GM18519 (cell line): ENCODE data around the gene SESTD1.
"Not testable (repeated sequence)": the region's sequence is repeated elsewhere in the genome, so short reads cannot be mapped to it uniquely, and the experiment has no call there.

ENCODE experiments used
- ATAC-seq: cut with Tn5 transposase; IDR thresholded peaks from one replicate; pipeline ENCODE4 v1.9.1; 2021; ENCODE audit warnings: mild to moderate bottlenecking, moderate library complexity; ENCODE audit not compliant: unreplicated experiment, low FRiP score

The SESTD1 gene

GRCh38 chr2:179195926-179196590, 68.6 kb downstream of the SESTD1 start:
- not testable (repeated sequence) for ATAC-seq

- no peak for ATAC-seq
These were observed 69.5 kb downstream of the SESTD1 start for GRCh38 chr2:179195141-179195540.

DNA sequence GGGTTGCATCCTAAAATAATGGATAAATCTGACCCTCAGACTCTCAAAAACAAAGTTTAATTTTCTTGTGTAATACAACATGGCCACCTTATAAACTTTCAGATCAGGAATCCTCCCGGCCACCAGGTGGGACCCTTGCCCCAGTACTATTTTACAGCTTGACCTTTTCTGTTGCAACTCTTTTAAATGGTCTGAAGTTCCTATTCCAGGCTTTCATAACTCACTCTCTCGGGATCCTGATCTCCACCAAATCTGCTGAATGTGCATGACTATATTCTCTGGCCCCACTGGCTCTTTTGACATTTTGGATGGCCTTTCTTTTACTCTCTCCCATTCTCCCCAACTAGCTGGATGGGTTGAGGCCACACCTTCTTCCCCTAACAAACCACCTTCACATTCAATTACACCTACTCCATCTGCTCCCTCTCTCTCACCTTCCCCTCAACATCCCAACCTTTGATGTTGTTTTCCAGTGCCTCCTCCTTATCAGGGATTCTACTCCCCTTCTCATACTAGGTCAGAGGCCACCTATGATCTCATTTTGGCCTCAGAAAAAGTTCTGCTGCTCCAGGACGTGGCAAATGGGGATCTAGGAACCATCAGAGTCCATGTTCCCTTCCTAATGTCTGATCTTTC, 70.8 kb downstream of the SESTD1 start:
- no peak for ATAC-seq

GRCh38 chr2:179191110-179191509, 73.5 kb downstream of the SESTD1 start:
- ATAC-seq: no peak

DNA sequence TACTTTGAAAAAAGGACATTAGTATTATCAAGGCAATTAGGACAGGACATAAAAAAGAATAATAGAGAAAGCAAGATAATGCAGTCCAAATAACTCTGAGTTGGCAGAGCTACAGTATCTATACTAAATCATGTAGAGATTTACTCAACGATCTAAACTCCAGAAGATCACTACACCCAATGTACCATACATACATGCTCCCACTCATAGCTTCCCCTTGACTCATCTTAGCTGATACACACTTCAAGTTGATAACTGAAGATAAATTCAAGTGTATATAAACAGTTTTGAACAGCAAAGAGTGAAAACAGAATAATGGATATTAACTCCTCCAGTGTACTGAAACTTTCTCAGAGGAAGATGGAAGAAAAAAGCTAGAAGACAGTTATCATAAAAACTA, 78.5 kb downstream of the SESTD1 start:
- no peak for ATAC-seq

- no peak for ATAC-seq
These were observed 80.0 kb downstream of the SESTD1 start for GRCh38 chr2:179184610-179185009.

- no peak for ATAC-seq
These were observed 83.6 kb downstream of the SESTD1 start for GRCh38 chr2:179181002-179181401.

GRCh38 chr2:179180242-179180641, 84.4 kb downstream of the SESTD1 start:
- ATAC-seq: no peak

- no peak for ATAC-seq
These were observed 84.9 kb downstream of the SESTD1 start for GRCh38 chr2:179179719-179180118.

DNA sequence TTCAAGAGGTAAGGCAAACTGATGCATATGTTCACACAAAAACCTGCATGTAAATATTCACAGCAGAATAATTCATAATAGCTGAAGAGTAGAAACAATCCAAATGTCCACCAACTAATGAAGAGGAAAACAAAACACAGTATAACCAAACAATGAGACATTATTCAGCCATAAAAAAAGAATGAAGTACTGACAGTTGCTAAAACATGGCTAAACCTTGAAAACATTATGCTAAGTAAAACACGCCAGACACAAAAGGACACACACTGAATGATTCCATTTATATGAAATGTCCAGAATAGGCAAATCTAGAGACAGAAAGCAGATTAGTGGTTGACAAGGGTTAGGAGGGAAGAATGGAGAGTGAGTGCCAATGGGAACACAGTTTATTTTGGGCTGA, 86.9 kb downstream of the SESTD1 start:
- ATAC-seq: no peak

DNA sequence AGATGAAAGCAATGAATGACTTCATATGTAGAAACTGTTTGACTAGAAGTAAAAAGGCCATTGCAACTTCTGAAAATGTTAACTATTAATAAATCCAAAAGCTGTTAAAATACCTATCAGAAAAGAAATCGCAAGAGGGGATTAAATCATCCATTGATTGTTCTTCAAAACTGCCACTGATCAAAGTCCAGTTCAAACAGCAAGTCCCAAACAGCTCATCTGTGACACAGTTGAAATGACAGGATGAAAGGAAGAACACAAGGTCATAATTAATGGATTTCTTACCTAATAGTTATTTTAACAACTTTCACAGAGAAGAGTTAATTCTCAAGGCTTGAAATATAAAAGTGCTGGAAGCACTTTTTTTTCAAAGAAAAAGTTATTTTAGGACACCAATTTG, 90.4 kb downstream of the SESTD1 start:
- no peak for ATAC-seq

DNA sequence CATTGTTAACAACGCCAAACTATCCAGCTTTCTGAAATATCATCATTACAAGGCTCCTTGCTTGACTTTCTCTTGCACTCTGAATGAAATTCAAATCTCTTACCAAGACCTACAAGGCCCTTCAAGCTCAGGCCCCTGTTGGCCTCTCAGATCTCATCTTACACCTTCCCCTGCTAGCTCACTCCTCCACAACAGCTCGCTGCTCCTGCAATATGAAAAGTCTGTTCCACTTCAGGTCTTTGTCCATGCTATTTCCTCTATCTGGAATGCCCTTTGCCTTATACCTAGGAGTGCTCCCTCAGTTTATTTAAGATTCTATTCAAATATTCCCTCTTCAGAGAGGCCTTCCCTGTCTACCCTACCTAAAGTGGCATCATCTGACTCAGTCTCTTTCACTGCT, 91.7 kb downstream of the SESTD1 start:
- ATAC-seq: no peak

DNA sequence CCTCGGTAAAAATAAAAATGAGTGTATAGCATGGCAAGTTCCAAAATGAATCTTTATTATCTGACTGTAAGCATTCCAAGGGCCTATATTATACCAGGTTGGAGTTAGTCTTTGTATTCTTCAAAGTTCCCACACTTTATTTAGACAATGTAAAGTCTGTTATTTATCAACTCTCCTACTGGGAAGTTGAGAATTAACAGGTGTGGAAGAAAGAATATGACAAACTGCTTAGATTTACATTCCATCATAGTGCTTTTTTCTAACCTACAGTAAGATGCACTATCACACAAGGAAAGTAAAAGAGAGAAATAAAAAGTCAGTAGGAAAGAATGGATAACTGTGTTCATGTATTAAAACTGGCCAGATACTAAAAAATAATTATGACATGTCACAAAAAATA, 93.3 kb downstream of the SESTD1 start:
- ATAC-seq: no peak

DNA sequence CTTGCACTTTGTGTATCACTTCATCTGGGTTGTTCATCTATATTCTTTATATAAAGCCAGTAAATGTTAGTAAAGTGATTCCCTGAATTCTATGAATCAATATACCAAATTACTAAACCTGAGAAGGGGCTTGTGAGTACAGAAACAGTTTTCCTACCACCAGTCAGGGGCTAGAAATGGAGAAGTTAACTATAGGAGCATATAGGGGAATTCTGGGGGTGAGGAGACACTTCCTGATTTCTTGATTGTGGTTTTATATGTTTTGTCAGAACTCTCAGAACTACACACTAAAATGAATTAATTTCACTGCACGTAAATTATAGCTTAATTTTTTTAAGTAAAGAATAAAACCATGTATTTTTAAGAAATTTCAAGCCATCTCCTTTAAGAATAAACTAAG, 93.7 kb downstream of the SESTD1 start:
- no peak for ATAC-seq

- no peak for ATAC-seq
These were observed 99.2 kb downstream of the SESTD1 start for GRCh38 chr2:179165356-179166000.

DNA sequence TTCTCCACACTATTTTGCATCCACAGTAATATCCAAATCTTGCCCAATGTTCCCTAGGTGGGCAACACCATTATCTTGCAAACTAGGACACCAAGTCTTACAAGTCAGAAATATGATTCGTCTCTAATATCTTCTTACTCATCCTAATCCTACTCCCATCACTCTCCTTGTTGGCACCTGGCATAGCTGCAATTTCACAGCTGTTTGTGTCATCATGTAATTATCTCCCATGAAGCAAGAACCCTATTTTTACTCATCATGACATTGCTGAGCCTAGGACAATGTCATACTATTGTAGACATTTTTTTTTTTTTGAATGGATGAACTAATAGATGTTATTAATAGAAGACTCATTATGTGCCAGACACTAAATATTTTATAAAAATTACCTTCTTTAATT, 123.4 kb downstream of the SESTD1 start:
- no peak for ATAC-seq

DNA sequence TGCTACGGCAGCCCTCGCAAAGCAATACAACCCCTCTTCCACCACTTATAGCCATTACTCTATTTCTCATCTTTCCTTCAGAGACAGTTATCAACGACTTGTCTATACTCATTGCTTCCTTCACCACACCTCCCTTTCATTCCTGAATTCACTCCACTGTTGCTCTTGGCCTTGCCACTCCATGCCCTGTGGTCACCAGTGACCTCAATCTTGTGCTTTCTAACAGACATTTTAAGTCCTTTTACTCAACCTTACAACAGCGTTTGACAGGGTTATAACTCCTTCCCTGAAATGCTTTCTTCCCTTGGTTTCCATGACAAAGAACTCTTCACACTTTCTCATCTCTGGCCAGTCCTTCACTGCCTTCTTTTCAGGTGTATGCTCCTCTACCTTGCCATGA, 124.1 kb downstream of the SESTD1 start:
- no peak for ATAC-seq

DNA sequence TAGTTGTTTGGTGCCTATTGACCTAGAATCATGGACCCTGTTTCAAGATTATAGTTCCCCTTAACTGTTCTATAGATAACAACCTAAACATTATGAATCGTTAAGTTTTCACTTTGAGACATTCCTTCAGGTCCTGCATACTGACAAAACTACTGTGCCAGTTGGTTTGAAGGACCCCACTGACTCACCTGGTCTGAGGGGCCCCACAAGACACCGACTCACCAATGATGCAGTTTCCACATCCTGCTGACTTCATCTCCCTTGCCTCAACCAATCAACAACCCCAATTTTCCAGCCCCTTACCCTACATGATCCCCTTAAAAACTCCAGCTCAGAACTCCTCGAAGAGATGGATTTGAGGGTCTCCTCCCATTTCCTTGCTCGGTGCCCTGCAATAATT, 125.1 kb downstream of the SESTD1 start:
- ATAC-seq: no peak

DNA sequence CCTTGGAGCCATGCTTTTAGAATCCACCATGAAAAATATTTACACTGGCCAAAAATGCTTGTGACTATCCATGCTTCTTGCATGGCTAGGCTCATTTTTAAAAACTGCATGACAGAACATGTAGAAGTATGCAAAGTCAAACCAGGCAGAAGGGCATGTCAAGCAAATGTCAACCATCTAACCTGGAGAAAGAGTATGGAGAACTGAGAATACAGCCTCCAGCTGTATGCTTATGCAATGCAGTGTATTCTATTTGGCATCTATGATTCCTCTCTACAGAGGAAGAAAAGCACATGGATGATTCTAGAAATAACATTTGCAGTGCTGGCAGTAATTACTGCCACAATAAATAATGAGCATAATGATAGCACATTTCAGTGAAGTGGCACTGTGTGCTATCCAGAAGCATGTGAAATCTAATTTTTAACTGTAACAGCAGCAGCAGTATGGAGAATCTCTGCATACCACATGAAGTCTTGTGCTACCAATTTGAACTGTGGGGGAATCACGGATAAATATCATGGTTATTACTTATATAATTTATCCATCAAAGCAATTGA, 127.4 kb downstream of the SESTD1 start:
- ATAC-seq: no peak

GRCh38 chr2:179133016-179133415, 131.6 kb downstream of the SESTD1 start:
- no peak for ATAC-seq

DNA sequence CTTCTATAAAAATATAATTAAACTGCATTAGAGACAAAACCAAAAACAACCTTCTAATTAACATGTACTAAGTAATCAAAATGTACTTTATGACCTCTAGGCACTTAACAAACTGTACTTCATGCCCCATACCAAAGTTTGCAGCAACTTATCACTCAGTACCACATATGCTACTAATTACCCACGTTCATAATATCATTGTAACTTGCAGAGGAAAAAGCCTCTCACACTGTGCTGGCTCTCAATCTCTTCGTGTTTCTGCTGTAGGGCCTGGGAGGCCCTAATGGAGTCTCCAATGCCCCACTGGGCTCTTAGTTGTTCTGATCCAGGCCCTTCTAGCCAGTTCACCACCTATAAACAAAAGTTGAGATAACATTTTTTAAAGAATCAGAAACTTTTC, 132.6 kb downstream of the SESTD1 start:
- no peak for ATAC-seq

GRCh38 chr2:179130560-179130959, 134.1 kb downstream of the SESTD1 start:
- no peak for ATAC-seq
